WERI-Rb-1 (cell line): ENCODE data around the gene THUMPD1.

Experiments
- DNase-seq: peaks from one replicate; pipeline ENCODE4 v3.0.0-alpha.2; 2020
- H3K27ac ChIP-seq: fragments of 250-450 bp; sonication (Bioruptor Pico); 2 replicates; pipeline ENCODE4 v1.5.1; 2020; ENCODE audit warnings: mild to moderate bottlenecking, moderate library complexity
- H3K27me3 ChIP-seq: fragments of 250-450 bp; sonication (Bioruptor Pico); 2 replicates; pipeline ENCODE4 v1.5.1; 2021; ENCODE audit warnings: mild to moderate bottlenecking, low read depth, moderate library complexity; ENCODE audit not compliant: insufficient read depth, severe bottlenecking
- H3K36me3 ChIP-seq: fragments of 250-450 bp; sonication (Bioruptor Pico); 2 replicates; pipeline ENCODE4 v1.5.1; 2020; ENCODE audit warnings: mild to moderate bottlenecking, moderate library complexity
- H3K4me3 ChIP-seq: 2 replicates; pipeline ENCODE4 v1.5.1; 2011; ENCODE audit warnings: low read depth, mild to moderate bottlenecking, control low read depth, low read length
- H3K9me3 ChIP-seq: fragments of 250-450 bp; sonication (Bioruptor Pico); 2 replicates; pipeline ENCODE4 v1.5.1; 2021; ENCODE audit warnings: mild to moderate bottlenecking, moderate library complexity; ENCODE audit not compliant: severe bottlenecking
- CTCF ChIP-seq: IDR thresholded peaks from 2 replicates; pipeline ENCODE4 v1.5.1; 2011; ENCODE audit warnings: low read depth, mild to moderate bottlenecking, control low read depth, inconsistent platforms, low read length

Gene THUMPD1

GRCh38 chr16:20744922-20745440 lies 3.4 kb upstream of the THUMPD1 start:
- no peak for TF ChIP-seq CTCF
- Histone ChIP-seq H3K4me3 (no peak overlapping the region), H3K36me3 (peaks cover 3% of the 10 kb centered on the region), H3K27ac (no peak overlapping the region), H3K27me3 (no peaks in the 10 kb centered on the region), H3K9me3 (peaks cover 10% of the 10 kb centered on the region)
- DNase-seq: no peak

- no peak for TF ChIP-seq CTCF
- peaks cover 10% of the 10 kb centered on the region for H3K9me3 ChIP-seq
- no peak for DNase-seq
- no peak overlapping the region for H3K27ac ChIP-seq
- H3K4me3 ChIP-seq: no peak overlapping the region
- H3K36me3 ChIP-seq: peaks cover 14% of the 10 kb centered on the region
- H3K27me3 ChIP-seq: no peaks in the 10 kb centered on the region
These were observed 2.0 kb upstream of the THUMPD1 start for GRCh38 chr16:20743591-20743990.

DNA sequence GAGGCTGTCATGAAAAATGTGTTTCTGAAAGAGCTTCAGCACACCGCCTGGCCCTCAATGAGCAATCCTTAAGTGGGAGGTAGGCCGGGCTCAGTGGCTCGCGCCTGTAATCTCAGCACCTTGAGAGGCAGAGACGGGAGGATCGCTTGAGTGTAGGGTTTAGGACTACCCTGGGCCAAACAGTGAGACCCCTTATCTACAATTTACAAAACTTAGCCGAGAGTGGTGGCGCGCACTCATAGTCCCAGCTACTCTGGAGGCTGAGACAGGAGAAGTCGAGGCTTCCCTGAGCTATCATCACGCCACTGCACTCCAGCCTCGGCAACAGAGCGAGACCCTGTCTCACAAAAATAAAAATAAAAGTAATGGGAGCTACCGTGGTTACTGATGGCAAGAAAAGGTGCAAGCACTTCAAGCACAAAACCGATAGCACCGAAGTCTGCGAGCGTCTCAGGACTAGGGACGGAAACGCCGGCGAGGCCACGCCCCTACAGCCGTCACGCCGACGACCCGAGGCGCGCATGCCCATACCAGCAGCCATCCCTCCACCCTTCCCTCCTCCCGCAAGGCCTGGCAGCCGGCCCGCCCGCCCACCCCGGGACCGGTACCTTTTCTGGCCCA lies 607 bp downstream of the THUMPD1 start:
- peak overlapping the region; percentile 91 for H3K27ac ChIP-seq
- peaks cover 33% of the 10 kb centered on the region for H3K36me3 ChIP-seq
- DNase-seq: peak; percentile 86
- no peak for TF ChIP-seq CTCF
- no peaks in the 10 kb centered on the region for H3K27me3 ChIP-seq
- peaks cover 3% of the 10 kb centered on the region for H3K9me3 ChIP-seq
- H3K4me3 ChIP-seq: peak overlapping the region; percentile 76

DNA sequence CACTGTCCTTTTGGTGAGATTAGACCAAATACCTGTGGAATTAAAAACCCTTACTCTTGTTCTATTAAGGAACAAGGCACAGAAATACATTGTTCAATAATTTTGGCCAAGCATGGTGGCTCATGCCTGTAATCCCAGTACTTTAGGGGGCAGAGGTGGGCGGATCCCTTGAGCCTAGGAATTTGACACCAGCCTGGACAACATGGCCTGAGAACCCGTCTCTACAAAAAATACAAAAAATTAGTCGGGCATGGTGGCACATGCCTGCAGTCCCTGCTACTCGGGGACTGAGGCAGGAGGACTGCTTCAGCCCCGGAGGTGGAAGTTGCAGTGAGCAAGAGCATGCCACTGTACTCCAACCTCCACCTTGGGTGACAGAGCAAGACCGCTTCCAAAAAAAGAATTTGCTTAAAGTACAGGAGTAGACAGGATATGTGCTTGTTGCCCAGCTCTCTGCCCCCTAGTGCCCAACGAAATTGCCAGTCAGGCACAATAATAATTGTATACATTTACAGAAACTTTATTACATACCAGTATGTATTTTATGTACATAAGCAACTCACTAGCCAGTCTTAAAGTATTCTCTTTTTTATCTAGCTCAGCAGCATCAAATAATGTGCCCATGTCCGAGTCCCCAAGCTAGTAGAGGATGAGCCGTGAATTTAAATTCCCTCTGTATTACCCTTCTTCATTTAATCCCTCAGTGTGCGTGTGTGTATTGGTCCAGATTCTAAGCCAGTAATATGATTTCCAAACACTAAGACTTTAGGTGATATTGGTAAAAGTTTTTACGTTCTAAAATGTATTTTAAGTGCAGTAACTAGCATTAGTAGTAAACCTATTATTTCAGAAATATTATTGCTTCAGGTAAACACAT lies 1.4 kb downstream of the THUMPD1 start:
- DNase-seq: no peak
- TF ChIP-seq CTCF: 0 out of 2 replicates have a peak, but pooled peaks have one; percentile 12
- H3K4me3 ChIP-seq: peak overlapping the region; percentile 76
- H3K27ac ChIP-seq: peak overlapping the region; percentile 91; the same call in 1 of the 2 replicates
- H3K27me3 ChIP-seq: no peaks in the 10 kb centered on the region
- H3K9me3 ChIP-seq: peaks cover 3% of the 10 kb centered on the region
- peaks cover 39% of the 10 kb centered on the region for H3K36me3 ChIP-seq

DNA sequence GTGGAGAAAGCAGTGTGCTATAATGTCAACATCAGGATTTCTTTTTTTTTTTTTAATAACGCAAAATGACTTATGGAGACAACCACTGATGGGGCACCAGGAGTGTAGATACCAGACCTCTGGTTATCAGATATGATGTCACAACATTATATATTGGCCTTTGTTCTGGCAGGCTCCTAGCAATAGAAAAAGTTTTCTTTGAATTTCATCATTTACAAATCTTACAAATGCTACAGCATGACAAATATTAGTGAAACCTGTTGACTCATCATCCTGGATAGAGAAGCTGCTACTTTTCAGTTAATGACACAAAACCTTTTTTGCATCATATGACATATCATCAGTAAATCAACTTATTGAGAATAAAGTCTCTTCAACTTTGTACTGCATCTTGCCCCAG lies 6.1 kb downstream of the THUMPD1 start:
- peaks cover 39% of the 10 kb centered on the region for H3K36me3 ChIP-seq
- no peak for TF ChIP-seq CTCF
- H3K9me3 ChIP-seq: no peaks in the 10 kb centered on the region
- DNase-seq: no peak
- H3K27ac ChIP-seq: no peak overlapping the region
- no peak overlapping the region for H3K4me3 ChIP-seq
- no peaks in the 10 kb centered on the region for H3K27me3 ChIP-seq
